ENCODE results near the gene GPR39.

DNA sequence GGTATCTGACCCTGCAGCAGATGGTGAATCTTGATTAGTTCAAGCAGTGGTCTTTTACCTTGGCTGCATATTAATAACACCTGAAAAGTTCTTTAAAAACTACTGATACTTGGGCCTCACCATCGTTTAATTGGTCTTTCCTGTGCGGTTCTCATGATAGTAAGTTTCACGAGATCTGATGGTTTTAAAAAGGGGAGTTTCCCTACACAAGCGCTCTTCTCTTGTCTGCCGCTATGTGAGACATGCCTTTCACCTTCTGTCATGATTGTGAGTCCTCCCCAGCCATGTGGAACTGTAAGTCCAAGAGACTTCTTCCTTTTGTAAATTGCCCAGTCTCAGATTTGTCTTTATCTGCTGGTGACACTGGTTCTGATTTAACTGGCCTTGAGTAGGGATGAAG, 151.1 kb downstream of the GPR39 start:
- TF ChIP-seq EZH2 (IDR thresholded peaks at IDR 0.05; ENCODE audit: low read depth) = no peak
- TF ChIP-seq, protein P1, sequence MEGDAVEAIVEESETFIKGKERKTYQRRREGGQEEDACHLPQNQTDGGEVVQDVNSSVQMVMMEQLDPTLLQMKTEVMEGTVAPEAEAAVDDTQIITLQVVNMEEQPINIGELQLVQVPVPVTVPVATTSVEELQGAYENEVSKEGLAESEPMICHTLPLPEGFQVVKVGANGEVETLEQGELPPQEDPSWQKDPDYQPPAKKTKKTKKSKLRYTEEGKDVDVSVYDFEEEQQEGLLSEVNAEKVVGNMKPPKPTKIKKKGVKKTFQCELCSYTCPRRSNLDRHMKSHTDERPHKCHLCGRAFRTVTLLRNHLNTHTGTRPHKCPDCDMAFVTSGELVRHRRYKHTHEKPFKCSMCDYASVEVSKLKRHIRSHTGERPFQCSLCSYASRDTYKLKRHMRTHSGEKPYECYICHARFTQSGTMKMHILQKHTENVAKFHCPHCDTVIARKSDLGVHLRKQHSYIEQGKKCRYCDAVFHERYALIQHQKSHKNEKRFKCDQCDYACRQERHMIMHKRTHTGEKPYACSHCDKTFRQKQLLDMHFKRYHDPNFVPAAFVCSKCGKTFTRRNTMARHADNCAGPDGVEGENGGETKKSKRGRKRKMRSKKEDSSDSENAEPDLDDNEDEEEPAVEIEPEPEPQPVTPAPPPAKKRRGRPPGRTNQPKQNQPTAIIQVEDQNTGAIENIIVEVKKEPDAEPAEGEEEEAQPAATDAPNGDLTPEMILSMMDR (conservative IDR thresholded peaks at IDR 0.05) = no peak
